GM18508 (cell line): ENCODE results near the gene JHY.

ENCODE experiments used
- ATAC-seq: cut with Tn5 transposase; IDR thresholded peaks from one replicate; pipeline ENCODE4 v1.9.1; 2021; ENCODE audit warnings: moderate number of reproducible peaks; ENCODE audit not compliant: insufficient read depth, unreplicated experiment

JHY gene

DNA sequence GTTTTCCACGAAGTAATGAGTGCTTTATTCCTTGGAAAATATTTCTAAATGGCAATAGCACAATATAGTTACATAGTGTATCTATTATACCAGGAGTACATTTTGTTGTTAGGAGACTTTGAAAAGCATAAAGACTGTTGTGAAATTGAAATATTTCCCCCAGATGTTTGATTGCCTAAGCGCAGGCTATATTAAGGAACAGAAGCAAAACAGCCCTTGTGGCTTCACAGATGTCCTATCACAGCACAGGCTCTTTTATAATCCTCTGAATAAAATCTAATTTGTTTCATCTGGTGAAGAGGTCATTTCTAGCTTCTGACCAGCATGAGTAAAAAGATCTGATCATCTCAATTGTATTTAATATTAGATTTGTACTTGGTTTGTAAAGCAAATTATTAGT is 50.9 kb downstream of the JHY start:
- ATAC-seq, result no peak

DNA sequence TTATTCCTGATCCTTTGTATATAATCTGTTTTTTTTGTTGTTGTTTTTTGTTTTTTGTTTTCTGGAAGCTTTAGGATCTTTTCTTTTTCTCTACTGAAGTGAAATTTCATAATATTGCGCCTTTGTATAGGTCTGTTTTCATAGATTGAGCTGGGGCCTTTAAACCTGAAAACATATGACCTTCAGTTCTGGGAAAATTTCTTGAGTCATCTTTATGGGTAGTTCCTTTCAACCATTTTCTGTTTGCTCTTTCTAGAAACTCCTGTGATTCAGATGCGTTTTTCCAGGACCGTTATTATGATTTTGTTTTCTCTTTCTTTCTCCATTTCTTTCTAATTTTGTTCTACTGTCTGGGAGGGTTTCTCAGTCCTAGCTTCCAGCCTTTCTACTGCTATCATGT is 55.4 kb downstream of the JHY start:
- ATAC-seq, result no peak

DNA sequence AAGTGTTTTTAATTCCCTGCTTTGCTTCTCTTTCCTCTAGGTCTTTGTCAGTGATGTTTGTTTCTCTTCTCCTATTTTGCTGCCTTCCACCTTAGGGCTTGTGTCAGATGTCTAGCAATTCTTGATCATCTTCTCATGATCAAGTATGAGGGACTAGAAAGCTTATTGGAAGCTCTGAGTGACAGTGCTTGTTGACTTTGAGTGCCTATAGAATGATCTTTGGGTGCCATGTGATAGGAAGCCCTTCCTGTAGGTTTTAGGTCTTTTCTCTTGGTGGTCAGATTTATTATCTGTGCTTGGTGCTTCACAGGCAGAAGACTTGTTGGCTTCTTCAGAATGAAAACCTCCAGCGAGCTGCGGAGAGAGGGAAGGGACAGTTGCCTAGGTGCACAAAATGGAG is 56.0 kb downstream of the JHY start:
- ATAC-seq, result no peak

DNA sequence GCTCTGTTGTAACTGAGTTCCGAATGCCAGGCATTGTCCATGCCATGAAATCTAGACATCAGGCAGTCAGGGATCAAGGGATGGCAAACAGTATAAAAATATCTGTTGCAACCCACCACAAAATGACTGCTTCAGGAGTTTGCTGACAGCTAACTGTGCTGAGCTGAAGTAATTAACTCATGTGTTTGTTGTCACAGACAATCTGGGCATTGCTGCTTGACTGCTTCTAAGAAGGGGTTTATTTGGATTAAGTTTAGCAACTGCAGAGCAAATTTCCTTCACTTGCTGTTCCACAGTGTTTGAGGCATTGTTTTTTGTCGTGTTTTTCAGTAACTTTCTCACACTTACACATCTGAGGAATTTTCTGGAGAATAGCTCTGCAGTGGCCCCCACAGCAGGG is 68.7 kb downstream of the JHY start:
- ATAC-seq, result no peak

DNA sequence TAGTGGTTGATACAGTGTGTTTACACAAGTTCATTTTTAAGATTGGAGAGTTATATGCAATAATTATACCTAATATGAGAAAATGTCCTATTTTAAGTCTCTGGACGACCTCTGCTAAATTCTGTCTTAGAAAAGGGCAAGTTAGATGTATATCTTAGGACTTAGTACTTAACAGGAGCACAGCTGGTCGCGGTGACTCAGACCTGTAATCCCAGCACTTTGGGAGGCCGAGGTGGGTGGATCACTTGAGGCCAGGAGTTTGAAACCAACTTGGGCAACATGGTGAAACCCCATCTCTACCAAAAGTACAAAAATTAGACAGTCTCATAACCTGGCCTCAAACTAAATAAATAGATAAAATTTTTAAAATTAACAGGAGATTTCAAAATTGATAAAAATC is 71.9 kb downstream of the JHY start:
- no peak for ATAC-seq

DNA sequence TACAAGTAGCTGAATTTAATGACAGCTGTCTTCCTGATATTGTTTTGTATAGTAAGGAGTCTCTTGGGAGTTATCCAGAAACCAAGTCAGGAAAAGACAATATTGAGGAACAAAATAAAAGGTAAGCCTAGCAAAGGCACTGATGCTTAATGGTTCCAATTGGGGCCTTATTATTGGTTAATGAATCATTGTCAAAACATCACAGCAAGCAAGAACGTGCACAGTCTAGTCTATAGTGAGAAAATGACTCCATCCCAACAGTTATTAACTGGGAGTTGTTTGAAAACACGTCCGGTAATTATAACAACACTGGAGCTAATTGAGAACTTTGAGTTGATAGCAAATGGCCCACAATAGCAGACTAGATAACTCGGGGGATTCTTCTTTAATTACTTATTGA is 81.4 kb downstream of the JHY start:
- no peak for ATAC-seq

DNA sequence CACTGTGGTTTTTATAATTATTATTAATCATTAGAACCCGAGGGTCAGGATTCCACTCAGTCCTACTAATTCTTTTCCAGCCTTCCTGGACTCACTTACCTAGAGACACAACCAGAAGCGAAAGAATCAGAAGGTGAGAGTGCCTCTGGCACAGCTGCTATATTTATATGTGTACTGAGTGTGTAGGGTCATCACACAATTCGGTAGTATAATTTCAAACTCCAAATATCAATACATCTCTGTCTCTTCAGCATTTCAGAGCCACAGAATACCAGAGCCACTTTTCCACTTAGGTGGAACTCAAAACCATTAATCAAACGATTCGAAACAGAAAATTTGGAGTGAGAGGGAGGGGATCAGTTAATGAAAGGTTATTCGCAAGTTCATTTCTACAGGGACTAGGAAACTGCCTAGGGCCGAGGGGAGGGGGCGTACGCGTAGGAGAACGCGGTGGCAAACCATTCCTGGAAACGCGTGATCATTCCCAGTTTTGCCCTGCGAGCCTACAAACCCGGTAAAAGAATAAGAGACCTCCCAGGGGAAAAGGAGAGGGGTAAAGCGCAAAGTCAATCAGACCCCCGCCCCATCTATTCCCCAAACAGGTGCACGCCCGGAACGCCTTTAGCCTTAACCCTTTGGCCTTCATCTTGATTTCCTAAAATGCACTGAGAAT is 93.6 kb downstream of the JHY start:
- no peak for ATAC-seq

DNA sequence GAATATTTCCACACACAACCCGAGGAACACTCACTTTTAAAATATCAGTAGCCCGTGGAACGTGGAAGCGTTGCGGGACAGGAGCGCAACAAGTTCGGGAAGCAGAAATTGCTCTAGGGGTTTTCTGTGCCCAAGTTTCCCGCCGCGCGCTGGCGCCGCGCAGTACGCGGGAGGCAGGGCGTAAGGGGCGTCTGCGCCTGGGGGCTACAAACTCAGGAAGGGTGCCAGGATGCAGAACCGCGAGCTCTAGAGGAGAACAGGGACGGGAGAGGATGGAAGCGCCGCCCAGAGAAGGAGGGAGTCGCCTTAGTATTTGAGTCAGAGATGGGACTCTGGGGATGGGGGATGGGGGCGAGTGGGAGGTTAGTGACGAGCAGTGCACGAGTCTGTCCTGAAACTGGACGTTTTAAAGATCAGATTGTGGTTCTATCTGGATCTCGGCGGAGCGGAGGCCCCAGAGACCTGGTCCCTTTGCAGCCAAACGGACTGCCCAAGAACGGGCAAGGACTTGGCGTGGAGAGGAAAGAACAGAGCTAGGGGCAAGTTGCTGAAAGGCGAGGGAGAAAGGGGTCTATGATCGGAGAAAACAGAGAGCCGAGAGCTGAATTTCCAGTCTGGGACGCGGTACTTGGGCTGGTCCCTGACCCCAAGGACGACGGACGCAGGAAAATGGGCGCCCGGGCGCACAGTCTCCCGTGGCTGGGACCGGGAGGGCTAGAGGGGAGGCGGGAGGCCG is 94.3 kb downstream of the JHY start:
- no peak for ATAC-seq

DNA sequence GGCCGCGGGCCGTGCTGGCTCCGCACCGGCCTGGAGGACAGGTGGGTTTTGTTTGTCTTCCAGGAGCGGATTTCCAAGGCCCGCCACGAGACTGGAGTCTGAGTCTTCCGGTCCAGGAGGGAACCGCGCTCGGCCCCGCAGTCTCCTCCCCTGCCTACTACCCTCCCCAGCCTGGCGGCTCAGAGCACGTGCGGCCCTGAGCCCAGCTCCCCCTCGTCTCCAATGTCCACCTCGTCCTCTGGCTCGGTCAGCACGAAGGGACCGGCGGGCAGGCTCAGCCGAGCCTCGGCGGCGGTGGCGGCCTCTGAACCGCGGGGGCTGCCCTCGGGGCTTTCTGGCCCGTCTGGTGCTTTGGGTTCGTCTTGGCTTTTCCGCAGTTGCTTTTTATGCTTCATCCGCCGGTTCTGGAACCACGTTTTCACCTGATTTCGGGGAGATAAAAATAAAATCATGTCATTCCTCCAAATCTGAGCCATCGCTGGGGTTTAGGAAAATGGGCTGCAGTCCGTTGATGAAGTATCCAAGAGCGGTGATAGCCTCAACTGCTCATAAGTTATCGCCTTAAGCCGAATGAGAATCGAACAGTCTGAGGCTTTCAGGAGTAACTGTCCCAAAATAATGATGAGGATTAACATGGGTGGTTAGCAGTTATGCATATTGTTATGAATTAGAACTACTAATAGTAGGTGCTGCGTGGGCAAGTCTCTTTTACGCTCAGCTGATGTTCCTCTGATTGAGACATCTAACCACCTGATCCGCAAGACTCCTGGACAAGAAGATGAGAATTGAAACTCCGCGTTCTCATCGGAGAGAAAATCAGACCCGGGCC is 95.1 kb downstream of the JHY start:
- ATAC-seq, result no peak

DNA sequence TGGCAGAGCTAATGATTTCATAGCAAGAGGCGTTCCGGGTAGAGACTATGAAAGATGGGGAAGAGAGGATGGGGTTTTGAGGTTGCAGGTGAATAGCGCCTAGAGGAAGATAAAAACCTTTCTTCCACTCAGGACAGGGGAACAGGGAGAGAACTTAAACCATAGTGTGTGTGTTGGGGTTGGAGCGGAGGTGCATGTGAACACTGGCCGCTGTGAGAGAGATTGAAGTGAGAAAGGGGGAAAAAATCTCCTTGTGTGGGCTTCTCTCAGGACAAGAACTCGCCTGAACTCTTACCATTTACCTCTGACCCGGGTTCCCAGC is 95.7 kb downstream of the JHY start:
- no peak for ATAC-seq

DNA sequence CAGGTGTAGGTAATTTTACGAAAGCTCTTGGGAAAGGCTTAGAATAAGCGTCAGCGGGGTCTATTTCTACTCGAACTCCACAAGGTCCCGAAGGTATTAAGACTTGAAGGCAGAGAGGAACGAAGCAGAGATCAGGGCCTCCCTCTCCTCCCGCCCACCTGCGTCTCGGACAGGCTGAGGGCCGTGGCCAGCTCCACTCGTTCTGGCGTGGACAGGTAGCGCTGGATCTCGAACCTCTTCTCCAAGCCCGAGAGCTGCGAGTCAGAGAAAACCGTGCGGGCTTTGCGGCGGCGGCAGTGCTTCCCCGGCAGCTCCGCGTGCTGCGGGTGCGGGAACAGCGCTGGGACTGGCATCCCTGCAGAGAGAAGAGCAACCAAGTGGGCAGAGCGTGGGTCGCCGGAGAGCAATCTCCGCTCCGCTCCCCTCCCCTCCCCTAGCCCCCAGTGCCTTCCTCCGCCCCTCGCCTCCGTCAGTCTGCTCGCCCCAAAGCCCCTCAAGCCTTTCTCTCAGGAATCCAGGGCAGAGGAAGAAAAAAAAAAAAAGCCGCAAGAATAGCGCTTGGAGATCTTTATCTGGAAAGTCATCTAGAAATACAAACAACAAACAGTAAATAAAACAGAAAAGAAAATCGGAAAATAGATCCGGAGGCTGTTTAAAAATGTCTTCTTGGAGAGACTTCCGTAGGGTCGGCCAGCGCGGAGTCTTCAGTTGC is 96.7 kb downstream of the JHY start:
- ATAC-seq, result no peak

DNA sequence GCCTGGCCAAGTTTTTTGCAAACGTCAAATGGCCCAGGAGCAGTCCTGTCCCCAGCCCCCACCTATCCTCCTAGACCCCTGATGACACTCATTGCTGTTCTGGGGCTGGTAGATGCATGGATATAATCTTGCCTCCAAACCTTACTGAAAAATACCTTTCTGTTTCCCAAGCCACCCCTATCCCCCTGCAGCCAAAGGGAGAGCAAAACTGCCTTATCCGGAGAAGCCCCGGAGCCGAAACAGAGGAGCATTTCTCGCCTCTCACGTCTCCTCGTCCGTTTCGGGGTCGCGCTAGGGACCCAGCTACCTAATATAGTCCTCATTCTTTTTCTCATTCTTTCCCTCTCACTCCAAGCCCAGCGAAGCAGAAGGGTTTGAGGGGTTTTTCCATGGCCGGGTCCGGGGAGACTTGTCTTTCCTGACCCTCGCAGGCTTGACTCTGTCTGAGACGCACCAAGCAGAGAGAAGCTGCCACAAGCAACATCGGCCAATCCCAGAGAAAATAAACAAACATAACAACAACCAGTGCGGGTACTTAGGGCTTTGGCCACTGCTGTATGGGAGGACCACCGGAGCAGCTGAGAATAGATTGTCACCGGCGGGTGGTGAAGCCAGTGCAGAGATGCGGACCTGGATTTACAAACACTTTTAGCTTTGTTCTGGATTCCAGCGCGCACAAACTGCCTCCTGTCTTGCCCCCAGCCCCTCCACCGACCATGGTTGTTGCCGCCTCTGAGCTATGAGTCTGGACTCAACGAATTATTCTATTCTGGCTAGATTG is 97.4 kb downstream of the JHY start:
- ATAC-seq, result no peak

DNA sequence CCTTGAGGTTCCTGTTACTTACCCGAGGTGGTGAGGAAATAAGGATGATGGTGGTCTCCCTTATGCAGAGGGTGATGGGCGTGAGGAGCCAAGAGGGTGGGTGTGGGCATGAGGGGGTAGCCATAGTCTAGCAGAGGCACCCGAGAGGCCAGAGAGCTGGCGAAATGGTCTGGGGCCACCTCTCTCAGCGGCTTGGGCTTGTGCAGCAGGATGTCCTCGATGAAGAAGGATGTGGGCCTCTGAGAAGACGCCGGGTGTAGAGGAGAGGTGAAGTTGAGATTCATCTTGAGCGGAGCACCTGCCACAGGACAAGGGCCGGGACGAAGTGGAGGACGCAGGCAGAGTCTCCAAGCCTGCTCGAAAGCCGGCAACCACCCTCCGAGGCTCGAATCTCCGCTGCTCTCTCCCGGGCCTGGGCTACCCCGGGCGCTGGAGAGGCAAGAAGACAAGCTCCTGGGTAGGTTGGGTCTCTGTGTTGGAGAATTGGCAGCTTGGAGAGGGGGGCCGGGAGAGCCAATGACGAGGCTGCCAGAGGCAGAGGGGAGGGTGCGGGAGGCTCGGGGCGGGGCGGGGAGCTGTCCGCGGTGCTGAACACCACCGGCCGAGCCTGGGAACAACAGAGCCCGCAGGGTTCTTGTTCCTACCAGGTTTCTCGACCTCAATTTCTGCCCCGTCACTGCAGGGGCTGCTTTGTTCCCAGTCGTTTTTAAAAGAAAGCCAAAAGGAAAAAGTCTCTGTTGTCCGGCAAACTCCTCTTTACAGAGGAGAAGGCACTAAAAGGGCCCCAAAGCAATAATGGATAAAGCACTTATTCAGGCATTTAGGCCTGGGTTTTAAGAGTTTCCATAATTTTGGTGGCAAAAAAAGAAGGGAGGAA is 99.1 kb downstream of the JHY start, which contains the start of gene BSX:
BSX (minus strand) TSS at position 447 of the 877 bp plus-strand sequence; CDS start at position 284, 163 bp downstream.
- no peak for ATAC-seq

DNA sequence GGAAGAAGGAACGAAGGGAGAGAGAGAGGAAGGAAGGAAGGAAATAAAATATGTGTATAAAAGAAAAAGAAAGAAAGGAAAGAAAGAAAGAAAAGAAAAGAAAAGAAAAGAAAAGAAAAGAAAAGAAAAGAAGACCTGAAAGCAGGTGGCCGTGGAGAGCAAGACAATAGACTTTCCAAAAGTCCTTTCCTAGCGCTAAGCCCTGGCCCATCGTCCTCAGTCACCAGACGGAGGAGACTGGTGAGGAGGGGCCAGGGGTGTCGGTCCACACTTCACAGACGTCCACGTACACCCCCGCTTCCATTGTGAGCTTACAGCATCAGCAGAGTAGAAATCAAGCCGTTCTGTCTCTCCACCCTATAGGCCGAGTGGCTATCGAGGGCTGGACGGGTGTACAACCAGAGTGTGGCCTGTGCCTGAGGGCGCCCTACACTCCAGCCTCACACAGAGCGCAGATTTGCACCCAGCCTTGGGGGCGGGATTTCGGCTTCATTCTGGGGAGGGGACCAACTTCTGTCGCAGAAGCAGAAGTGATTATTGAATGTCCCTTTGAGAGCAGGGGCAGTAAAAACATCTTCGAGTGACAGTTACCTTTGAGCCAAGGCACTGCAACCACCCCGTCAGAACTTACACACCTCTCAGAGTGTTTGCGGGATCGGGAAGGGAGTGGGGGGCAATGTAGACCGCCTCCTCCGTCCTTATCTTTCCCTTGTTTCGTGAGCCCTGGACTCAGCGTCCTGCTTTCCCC is 101.1 kb downstream of the JHY start:
- no peak for ATAC-seq

DNA sequence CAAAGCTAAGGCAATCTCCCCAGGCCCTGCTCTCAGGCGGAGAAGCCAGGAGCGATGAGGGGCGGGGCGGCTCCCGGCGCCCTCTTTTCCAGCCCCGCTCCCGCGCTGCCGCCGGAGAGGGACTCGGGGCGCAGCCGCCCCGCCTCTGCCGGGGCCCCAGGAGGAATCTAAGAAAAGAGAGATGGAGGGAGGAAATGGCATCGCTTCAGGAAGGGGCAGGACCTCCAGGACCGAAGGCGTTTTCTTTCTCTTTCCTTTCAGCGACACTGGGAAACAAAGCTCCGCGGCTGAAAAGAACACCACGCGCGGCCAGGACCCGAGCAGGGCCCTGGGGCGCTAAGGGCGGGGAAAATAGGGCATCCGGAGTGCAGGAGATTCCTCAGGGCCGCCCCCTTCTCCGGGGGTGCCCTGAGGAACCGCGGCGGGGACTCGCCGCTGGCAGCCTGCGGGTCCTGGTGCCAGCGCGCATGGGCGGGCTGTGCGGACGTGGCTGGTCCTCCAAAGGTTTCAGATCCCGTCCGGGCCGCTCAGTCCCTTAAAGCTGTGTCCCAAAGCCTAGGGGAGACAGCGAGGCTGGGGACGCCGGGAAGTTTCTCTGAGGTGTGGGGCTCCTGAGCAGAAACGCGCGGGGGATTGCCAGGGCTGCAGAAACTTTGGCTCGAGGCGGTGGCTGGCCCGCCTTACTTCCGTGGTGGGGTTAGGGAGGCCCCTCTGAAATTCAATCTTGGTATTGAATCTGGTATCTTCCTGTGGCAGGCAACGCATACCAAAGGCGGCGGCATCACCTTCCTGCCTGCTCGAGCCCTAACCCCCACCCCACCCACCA is 101.8 kb downstream of the JHY start:
- no peak for ATAC-seq

DNA sequence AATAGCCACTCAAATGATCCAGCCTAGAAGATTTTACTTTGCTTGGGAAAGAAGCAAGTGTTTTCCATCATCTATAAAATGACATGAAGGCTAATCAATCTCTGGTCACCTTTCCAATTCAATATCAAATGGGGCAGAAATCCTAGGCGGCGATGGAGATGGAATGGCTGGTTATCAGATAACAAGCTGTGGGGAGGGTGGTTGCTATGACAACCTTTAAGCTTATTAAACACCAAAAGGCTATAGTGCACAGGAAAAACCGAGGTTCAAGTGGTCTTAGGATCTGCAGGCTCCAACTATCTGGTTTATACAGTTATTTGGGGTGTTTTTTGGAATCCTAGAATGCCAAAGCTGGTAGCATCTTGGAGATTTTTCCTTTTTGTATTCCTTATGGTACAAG is 113.0 kb downstream of the JHY start:
- ATAC-seq, result no peak

DNA sequence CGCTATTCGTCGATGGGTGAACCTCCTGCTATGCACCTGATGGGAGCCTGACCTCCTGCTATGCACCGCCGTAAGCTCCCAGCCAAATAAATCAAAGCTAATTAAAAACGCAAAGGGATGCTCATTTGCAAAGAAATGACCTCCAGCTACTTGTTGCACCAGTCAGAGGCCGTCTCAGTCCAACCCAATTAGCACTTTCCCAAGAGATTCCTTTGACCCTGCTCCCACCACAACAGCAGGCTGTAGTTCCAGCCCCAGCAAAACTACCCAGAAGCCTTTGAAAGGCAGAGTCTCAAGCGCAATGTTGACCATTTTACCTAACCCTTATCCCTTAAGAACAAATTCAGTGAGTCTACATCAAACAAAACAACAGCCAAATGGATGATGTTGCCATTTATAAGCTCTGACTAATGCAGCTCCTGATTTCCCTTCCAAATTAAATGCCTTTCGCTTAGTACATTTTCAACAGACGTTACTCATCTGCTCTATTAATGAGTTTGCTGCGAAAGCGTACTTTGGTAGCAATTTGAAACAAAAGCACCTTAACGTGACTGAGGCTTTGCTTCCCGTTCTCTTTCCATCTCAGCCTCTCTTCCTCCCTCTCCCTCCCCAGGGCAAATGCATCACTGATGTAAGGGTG is 116.3 kb downstream of the JHY start:
- ATAC-seq, result no peak
